ENCODE data around the gene NEK6. TPM values are rescaled to one million over a fixed set of nuclear protein-coding genes. Genes with fewer than 3 reads are reported as not detected.
"Not testable (repeated sequence)": the region's sequence is repeated elsewhere in the genome, so short reads cannot be mapped to it uniquely, and the experiment has no call there.

NEK6 gene
- total RNA-seq, 6 donors from 2014 or later = 33.8 to 144 (median 59.7) TPM

GRCh38 chr9:124231095-124231737 lies 26.5 kb upstream of the NEK6 start:
- Histone ChIP-seq H3K4me3 (no peak overlapping the region), H3K27me3 (no peaks in the 10 kb centered on the region), H3K4me1 (no peaks in the 10 kb centered on the region), H3K27ac (no peak overlapping the region), H3K36me3 (no peaks in the 10 kb centered on the region), H3K9me3 (peaks cover 0 to 4% (median 0%) of the 10 kb centered on the region in 4 donors)
- TF ChIP-seq CTCF (IDR thresholded peaks at IDR 0.05) (no peak), POLR2AphosphoS5 (IDR thresholded peaks at IDR 0.05) (no peak), POLR2A (IDR thresholded peaks at IDR 0.05) (no peak), EP300 (IDR thresholded peaks at IDR 0.05) (no peak)
- ATAC-seq (ENCODE audit: low FRiP score in 2 of 2) (no peak), DNase-seq (no peak)
- 87 to 90% methylated on average over 8 of the region's 8 CpGs for WGBS, 2 donors

GRCh38 chr9:124238546-124239140 lies 19.1 kb upstream of the NEK6 start:
- Histone ChIP-seq H3K4me1 (peaks cover 4 to 16% (median 12%) of the 10 kb centered on the region in 4 donors), H3K27ac (no peak overlapping the region), H3K36me3 (no peaks in the 10 kb centered on the region), H3K27me3 (no peaks in the 10 kb centered on the region), H3K4me3 (no peak overlapping the region), H3K9me3 (peaks cover 0 to 4% (median 0%) of the 10 kb centered on the region in 4 donors)
- 74 to 83% methylated on average over 5 of the region's 5 CpGs for WGBS, 2 donors
- TF ChIP-seq POLR2AphosphoS5 (IDR thresholded peaks at IDR 0.05) = no peak
- no peak for TF ChIP-seq POLR2A (IDR thresholded peaks at IDR 0.05)
- no peak for TF ChIP-seq EP300 (IDR thresholded peaks at IDR 0.05)
- TF ChIP-seq CTCF (IDR thresholded peaks at IDR 0.05) = no peak
- DNase-seq = no peak
- no peak for ATAC-seq (ENCODE audit: low FRiP score in 2 of 2)

GRCh38 chr9:124239249-124240073 lies 18.3 kb upstream of the NEK6 start:
- peak in 1 of 2 donors; percentile 65 for DNase-seq
- peak; percentile 59 to 75 for ATAC-seq (ENCODE audit: low FRiP score in 2 of 2)
- no peaks in the 10 kb centered on the region for H3K27me3 ChIP-seq
- no peak for TF ChIP-seq CTCF (IDR thresholded peaks at IDR 0.05)
- no peak for TF ChIP-seq POLR2A (IDR thresholded peaks at IDR 0.05)
- TF ChIP-seq POLR2AphosphoS5 (IDR thresholded peaks at IDR 0.05) = no peak
- TF ChIP-seq EP300 (IDR thresholded peaks at IDR 0.05) = no peak
- no peak overlapping the region for H3K4me3 ChIP-seq
- 65 to 68% methylated on average over 7 of the region's 7 CpGs for WGBS, 2 donors
- peaks cover 4 to 16% (median 12%) of the 10 kb centered on the region in 4 donors for H3K4me1 ChIP-seq
- H3K36me3 ChIP-seq = no peaks in the 10 kb centered on the region
- H3K9me3 ChIP-seq = peaks cover 0 to 2% (median 0%) of the 10 kb centered on the region in 4 donors
- H3K27ac ChIP-seq = no peak overlapping the region

- Histone ChIP-seq H3K4me3 (peak overlapping the region in 3 of 4 donors; percentile 18 to 37 (median 22)), H3K36me3 (no peaks in the 10 kb centered on the region), H3K27ac (peak overlapping the region in 2 of 4 donors; percentile 53 to 54), H3K4me1 (peaks cover 4 to 16% (median 12%) of the 10 kb centered on the region in 4 donors), H3K27me3 (no peaks in the 10 kb centered on the region), H3K9me3 (no peaks in the 10 kb centered on the region)
- no peak for DNase-seq
- 27 to 30% methylated on average over 24 of the region's 24 CpGs for WGBS, 2 donors
- TF ChIP-seq CTCF (IDR thresholded peaks at IDR 0.05) (no peak), POLR2A (IDR thresholded peaks at IDR 0.05) (peak in 1 of 4 donors; percentile 23), POLR2AphosphoS5 (IDR thresholded peaks at IDR 0.05) (no peak), EP300 (IDR thresholded peaks at IDR 0.05) (no peak)
- ATAC-seq (ENCODE audit: low FRiP score in 2 of 2) = peak in 1 of 2 donors; percentile 76
Measured at GRCh38 chr9:124242331-124243194, 15.2 kb upstream of the NEK6 start.

GRCh38 chr9:124247393-124247792 lies 10.4 kb upstream of the NEK6 start:
- DNase-seq; H3K27ac ChIP-seq; H3K9me3 ChIP-seq; H3K36me3 ChIP-seq; H3K27me3 ChIP-seq; ATAC-seq (ENCODE audit: low FRiP score in 2 of 2); H3K4me3 ChIP-seq: not testable (repeated sequence)
- H3K4me1 ChIP-seq = peaks cover 2 to 10% (median 8%) of the 10 kb centered on the region in 4 donors
- WGBS, 2 donors = 95% methylated on average over 5 of the region's 5 CpGs

Data from upper lobe of left lung (tissue), 6 donors.